Suprapubic skin (tissue), 4 donors: ENCODE data around the gene STX16. TPM values are rescaled to one million over a fixed set of nuclear protein-coding genes. Genes with fewer than 3 reads are reported as not detected.

Source experiments
- DNase-seq, 2 donors: peaks; one replicate each; pipeline ENCODE4 v3.0.0-alpha.2; 2019; ENCODE audit warnings: low spot score in 2 of 2
- H3K27ac ChIP-seq: fragments of 200-600 bp; sonication (generic); one replicate; pipeline ENCODE4 v1.5.1; 2019
- H3K27me3 ChIP-seq: fragments of 200-600 bp; sonication (generic); one replicate; pipeline ENCODE4 v1.5.1; 2019
- H3K36me3 ChIP-seq: fragments of 200-600 bp; sonication (generic); one replicate; pipeline ENCODE4 v1.5.1; 2019
- H3K4me1 ChIP-seq: fragments of 200-600 bp; sonication (generic); one replicate; pipeline ENCODE4 v1.5.1; 2019
- H3K4me3 ChIP-seq: fragments of 200-600 bp; sonication (generic); one replicate; pipeline ENCODE4 v1.5.1; 2019; ENCODE audit warnings: mild to moderate bottlenecking
- H3K9me3 ChIP-seq: fragments of 200-600 bp; sonication (generic); one replicate; pipeline ENCODE4 v1.5.1; 2019
- CTCF ChIP-seq, 2 donors: fragments of 200-600 bp in 1 of 2; fragments of 450-650 bp in 1 of 2; sonication (generic) in 1 of 2; IDR thresholded peaks; one replicate each; pipeline ENCODE4 v1.5.1; 2016 to 2019; ENCODE audit warnings: antibody characterized with exemption in 2 of 2, mild to moderate bottlenecking in 1 of 2, moderate library complexity in 1 of 2
- EP300 ChIP-seq: sonication (generic); formaldehyde crosslinking; IDR thresholded peaks from one replicate; pipeline ENCODE4 v1.6.1; 2017; ENCODE audit warnings: antibody characterized with exemption
- POLR2A ChIP-seq, 2 donors: fragments of 450-650 bp; IDR thresholded peaks; one replicate each; pipeline ENCODE4 v1.6.1; 2017; ENCODE audit warnings: antibody characterized with exemption in 2 of 2, mild to moderate bottlenecking in 2 of 2, moderate library complexity in 2 of 2
- POLR2AphosphoS5 ChIP-seq, 3 donors: sonication (generic); formaldehyde crosslinking; IDR thresholded peaks; one replicate each; pipeline ENCODE4 v1.6.1; 2017; ENCODE audit warnings: antibody characterized with exemption in 3 of 3
- WGBS: methylation state at CpG from one replicate; pipeline ENCODE4 v1.1.5; 2018; 5-methylcytosine and 5-hydroxymethylcytosine counted together
- total RNA-seq, 4 donors: library from RNA; depleted of rRNA; stranded (reverse); fragments of >200 nt; gene quantifications; one replicate each; pipeline ENCODE4 v1.1.0, GENCODE V29; 2016

The STX16 gene
- total RNA-seq, 4 donors from 2014 or later = 35.6 to 138 (median 50.9) TPM

- no peak for TF ChIP-seq EP300
- TF ChIP-seq POLR2A (IDR thresholded peaks at IDR 0.05) = no peak
- no peak for TF ChIP-seq POLR2AphosphoS5 (IDR thresholded peaks at IDR 0.05)
- no peak for TF ChIP-seq CTCF (IDR thresholded peaks at IDR 0.05)
- 91% methylated on average over 17 of the region's 17 CpGs for WGBS
Observed at GRCh38 chr20:58613061-58613854, 37.8 kb upstream of the STX16 start.

DNA sequence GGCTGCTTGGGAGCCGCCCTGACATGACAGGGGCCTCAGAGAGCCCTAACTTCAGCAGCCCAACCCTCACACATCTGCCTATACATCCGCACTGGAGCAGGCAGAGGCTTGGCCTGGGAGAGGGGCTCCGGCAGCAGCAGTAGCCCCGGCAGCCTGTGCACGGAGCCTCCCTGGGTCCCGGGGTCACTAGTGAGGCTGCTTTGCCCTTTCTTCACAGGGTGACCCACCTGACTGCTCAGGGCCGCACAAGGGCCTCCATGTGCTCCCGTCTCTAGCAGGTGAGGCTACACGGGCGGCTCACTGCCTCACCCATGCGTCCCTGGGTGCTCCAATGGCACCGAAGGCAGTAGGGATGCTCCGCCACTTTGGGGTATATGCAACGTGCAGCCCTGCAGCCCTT, 36.7 kb upstream of the STX16 start:
- H3K4me1 ChIP-seq = peaks cover 22% of the 10 kb centered on the region
- no peaks in the 10 kb centered on the region for H3K9me3 ChIP-seq
- TF ChIP-seq POLR2A (IDR thresholded peaks at IDR 0.05) = no peak
- no peak for TF ChIP-seq CTCF (IDR thresholded peaks at IDR 0.05)
- TF ChIP-seq POLR2AphosphoS5 (IDR thresholded peaks at IDR 0.05) = no peak
- no peak for TF ChIP-seq EP300
- no peak overlapping the region for H3K4me3 ChIP-seq
- H3K27ac ChIP-seq = no peak overlapping the region
- H3K36me3 ChIP-seq = no peaks in the 10 kb centered on the region
- no peak for DNase-seq
- WGBS = 83% methylated on average over 5 of the region's 14 CpGs
- H3K27me3 ChIP-seq = peaks cover 5% of the 10 kb centered on the region

More at GRCh38 chr20:58613061-58613854, 37.8 kb upstream of the STX16 start:
- Histone ChIP-seq H3K9me3 (no peaks in the 10 kb centered on the region), H3K36me3 (no peaks in the 10 kb centered on the region), H3K4me3 (no peak overlapping the region), H3K27ac (no peak overlapping the region), H3K4me1 (peaks cover 15% of the 10 kb centered on the region), H3K27me3 (no peaks in the 10 kb centered on the region)
- no peak for DNase-seq

- DNase-seq = no peak
- 86% methylated on average over 16 of the region's 22 CpGs for WGBS
- TF ChIP-seq CTCF (IDR thresholded peaks at IDR 0.05) (no peak), EP300 (no peak), POLR2A (IDR thresholded peaks at IDR 0.05) (no peak), POLR2AphosphoS5 (IDR thresholded peaks at IDR 0.05) (no peak)
- Histone ChIP-seq H3K4me3 (no peak overlapping the region), H3K4me1 (peaks cover 22% of the 10 kb centered on the region), H3K27ac (no peak overlapping the region), H3K9me3 (no peaks in the 10 kb centered on the region), H3K27me3 (peaks cover 11% of the 10 kb centered on the region), H3K36me3 (no peaks in the 10 kb centered on the region)
Observed at GRCh38 chr20:58614984-58615760, 35.9 kb upstream of the STX16 start.

DNA sequence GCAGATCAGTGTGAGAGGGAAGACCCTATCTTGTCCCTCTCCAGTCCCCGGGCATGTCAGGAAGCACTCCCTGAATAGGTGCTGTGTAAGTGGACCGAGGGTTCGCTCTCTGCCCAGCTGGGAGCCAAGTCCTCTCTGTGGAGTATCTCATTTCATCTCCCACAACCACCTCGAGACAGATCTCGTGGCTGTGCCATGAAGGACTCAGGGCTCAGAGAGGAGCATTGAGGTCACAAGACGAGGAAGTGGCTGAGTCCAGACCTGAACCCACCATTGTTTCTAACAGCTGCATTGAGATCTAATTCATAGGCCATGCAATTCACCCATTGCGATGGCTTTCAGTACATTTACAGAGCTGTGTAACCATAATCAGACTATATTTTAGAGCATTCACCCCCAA, 34.7 kb upstream of the STX16 start:
- 92% methylated on average over 5 of the region's 7 CpGs for WGBS

More for the DNA sequence above, 34.7 kb upstream of the STX16 start:
- peaks cover 15% of the 10 kb centered on the region for H3K4me1 ChIP-seq
- H3K27me3 ChIP-seq = peaks cover 16% of the 10 kb centered on the region
- no peaks in the 10 kb centered on the region for H3K36me3 ChIP-seq
- no peak overlapping the region for H3K27ac ChIP-seq
- no peak for DNase-seq
- H3K4me3 ChIP-seq = no peak overlapping the region
- TF ChIP-seq EP300 (no peak), CTCF (IDR thresholded peaks at IDR 0.05) (no peak), POLR2AphosphoS5 (IDR thresholded peaks at IDR 0.05) (no peak), POLR2A (IDR thresholded peaks at IDR 0.05) (no peak)
- no peaks in the 10 kb centered on the region for H3K9me3 ChIP-seq
